H1 (cell line): ENCODE results near the gene RAD51B. TPM values are rescaled to one million over a fixed set of nuclear protein-coding genes. Genes with fewer than 3 reads are reported as not detected.
A peak's percentile ranks its signal among the peaks of the same experiment; 100 is the strongest.

Experiments
- ASH2L ChIP-seq: fragments of 200-600, 300-600 bp; sonication (generic); IDR thresholded peaks from one replicate; pipeline ENCODE4 v1.7.1; 2017; ENCODE audit warnings: low read length
- CHD1 ChIP-seq: IDR thresholded peaks from 2 replicates; pipeline ENCODE4 v1.6.1; 2012; ENCODE audit warnings: low read depth, low read length, improper control_type of control experiment
- CREB1 ChIP-seq: IDR thresholded peaks from 2 replicates; pipeline ENCODE4 v1.6.1; 2012; ENCODE audit warnings: inconsistent platforms
- NRF1 ChIP-seq: IDR thresholded peaks from 2 replicates; pipeline ENCODE4 v1.6.1; 2011; ENCODE audit warnings: mild to moderate bottlenecking, low read depth, low read length, improper control_type of control experiment
- polyA plus RNA-seq, 7 experiments: library from polyadenylated mRNA; depleted of rRNA in 3 of 7; stranded (reverse) in 5 of 7; unstranded in 2 of 7; fragments of >200 nt in 5 of 7; fragments of 200-250 nt in 2 of 7; gene quantifications; 1 replicate in 5 of 7; 2 replicates in 1 of 7; 4 replicates in 1 of 7; pipeline versions ENCODE4 v1.2.1 to v1.2.3, GENCODE V29; 2011 to 2013; ENCODE audit warnings: missing spikeins in 2 of 7, mixed read lengths in 2 of 7
- total RNA-seq: library from RNA; stranded (reverse); fragmentation: NEBNext Ultra II Directional; extraction: Animal tissue kit (Norgen Biotek cat#: 25700); gene quantifications from 2 replicates; pipeline ENCODE4 v1.2.1, GENCODE V29; 2021

Gene RAD51B
- total and polyA plus RNA-seq, 2 of the 8 experiments (the other 6 are each of a cell fraction or from before 2014, with no cell fraction given), result 3.9 to 14.9 TPM

GRCh38 chr14:68140076-68140741 lies 320.6 kb downstream of the RAD51B start (continued):
- TF ChIP-seq CHD1 (no peak), ASH2L (no peak), NRF1 (no peak), CREB1 (peak; percentile 76)
